HG03095 (cell line): ENCODE measurements around the gene HNRNPF.
A peak's percentile ranks its signal among the peaks of the same experiment; 100 is the strongest.

ENCODE experiments used
- ATAC-seq: cut with Tn5 transposase; IDR thresholded peaks from one replicate; pipeline ENCODE4 v1.9.1; 2021; ENCODE audit warnings: moderate library complexity; ENCODE audit not compliant: unreplicated experiment

The HNRNPF gene

GRCh38 chr10:43377424-43377883 is 31.5 kb downstream of the HNRNPF start:
- ATAC-seq, result no peak

DNA sequence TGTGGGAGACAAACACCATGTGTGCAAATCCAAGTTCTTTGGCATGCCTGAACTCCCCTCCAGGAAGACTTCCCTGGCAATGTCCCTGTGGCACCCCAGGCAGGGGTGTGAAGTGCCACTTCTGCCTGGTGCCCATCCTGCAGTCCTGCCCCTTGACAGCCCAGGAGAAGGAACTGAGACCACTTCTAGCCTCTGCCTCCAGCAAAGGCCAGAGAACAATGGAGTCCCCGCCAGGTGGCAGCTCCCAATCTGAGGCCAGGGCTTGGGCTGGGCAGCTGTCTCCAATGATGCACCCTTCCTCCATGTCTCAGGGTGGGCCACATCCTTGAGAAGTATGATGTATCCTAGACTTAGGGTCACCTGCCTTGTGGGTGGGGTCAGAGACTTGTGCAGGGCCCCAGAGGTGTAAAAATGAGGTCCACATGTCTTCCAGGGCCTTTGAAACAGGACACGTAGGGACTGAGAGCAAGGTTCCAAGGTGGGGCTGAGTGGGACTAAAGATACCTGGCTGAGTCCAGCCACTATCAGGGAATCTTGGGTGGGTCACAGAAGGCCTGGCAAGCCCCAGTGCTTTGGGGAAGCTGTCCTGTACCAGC is 32.1 kb downstream of the HNRNPF start:
- ATAC-seq, result no peak

DNA sequence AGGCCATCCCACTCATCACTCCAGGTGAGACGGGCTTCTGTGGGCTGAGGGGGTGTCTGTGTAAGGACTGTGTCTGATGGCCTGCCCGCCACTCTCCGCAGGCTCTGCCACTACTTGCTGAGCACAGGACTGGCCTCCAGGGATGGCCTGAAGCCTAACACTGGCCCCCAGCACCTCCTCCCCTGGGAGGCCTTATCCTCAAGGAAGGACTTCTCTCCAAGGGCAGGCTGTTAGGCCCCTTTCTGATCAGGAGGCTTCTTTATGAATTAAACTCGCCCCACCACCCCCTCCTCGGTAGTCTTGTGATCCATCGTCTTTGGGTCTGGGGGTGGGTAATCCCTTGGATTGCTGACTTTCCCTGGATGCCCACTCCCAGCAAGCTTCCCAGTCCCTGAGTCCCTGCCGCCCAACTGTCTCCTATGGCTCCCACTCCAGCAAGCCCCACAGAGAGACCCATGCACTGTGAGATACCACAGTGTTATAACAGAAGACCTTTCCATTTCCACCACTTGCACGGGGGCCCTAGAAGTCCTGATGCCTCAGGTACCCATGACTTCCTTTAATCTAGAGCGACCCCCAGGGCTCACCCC is 32.8 kb downstream of the HNRNPF start:
- no peak for ATAC-seq

- no peak for ATAC-seq
Measured at GRCh38 chr10:43375401-43376020, 33.5 kb downstream of the HNRNPF start.

GRCh38 chr10:43374194-43374593 is 34.8 kb downstream of the HNRNPF start:
- ATAC-seq, result no peak

GRCh38 chr10:43373461-43373860 is 35.5 kb downstream of the HNRNPF start:
- ATAC-seq, result no peak

DNA sequence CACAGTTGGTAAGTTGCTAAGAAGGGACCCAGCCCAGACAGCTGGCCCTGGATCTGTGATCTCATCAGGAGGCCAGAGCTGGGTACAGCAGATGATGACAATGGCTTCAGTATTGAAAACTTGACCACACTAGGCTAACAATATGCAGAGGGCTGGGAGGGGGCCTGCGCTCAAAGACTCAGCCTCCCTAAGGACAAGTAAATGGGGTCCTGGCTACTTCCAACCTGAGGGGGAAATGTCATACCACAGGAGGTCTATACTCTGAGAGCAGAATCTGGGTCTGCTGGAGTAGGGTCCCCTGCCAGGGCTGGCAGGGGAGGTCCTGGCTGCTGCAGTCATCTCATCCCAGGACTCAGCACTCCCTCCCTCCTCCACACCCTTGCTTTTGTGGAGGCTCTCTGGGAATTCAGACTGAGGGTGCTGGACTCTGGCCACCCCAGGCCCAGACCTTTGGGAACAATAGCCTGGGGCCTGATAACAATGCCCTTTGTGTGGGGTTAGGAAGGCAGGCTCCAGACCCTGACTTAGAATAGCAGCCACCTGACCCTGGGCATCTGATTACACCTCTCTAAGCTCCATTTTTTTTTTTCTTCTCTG is 36.1 kb downstream of the HNRNPF start:
- ATAC-seq, result no peak

- ATAC-seq, result no peak
Measured at GRCh38 chr10:43371418-43371817, 37.6 kb downstream of the HNRNPF start, which contains the start of gene FXYD4. Gene FXYD4 (plus strand): TSS chr10:43371636. CDS start chr10:43373747, 2,111 bp downstream.

DNA sequence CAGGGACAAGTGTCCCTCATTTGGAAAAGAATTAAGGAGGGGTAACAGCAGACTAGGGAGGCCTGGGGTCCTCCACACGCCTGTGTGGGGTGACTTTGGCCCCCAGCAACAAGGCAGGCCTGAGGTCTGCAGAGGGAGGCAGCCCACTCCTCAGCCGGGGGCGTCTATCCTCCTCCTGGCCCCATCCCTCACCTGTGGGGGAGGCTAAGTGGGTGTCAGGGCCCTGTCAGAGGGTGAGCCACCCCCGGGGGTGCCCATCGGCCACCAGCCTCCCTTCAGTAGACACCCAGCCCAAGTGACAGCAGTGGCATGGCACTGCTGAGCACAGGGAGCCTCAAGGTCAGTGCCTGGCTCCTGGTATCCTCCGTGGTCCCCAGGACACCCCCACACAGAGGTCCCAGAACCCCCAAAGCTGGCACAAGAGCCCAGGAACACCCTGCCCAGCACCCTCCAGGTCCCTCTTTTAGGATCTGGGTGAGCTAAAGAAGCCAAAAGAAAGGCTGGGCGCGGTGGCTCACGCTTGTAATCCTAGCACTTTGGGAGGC is 38.2 kb downstream of the HNRNPF start:
- ATAC-seq, result no peak

- no peak for ATAC-seq
Measured at GRCh38 chr10:43369921-43370320, 39.1 kb downstream of the HNRNPF start.

- ATAC-seq, result no peak
Measured at GRCh38 chr10:43365001-43365400, 44.0 kb downstream of the HNRNPF start.

DNA sequence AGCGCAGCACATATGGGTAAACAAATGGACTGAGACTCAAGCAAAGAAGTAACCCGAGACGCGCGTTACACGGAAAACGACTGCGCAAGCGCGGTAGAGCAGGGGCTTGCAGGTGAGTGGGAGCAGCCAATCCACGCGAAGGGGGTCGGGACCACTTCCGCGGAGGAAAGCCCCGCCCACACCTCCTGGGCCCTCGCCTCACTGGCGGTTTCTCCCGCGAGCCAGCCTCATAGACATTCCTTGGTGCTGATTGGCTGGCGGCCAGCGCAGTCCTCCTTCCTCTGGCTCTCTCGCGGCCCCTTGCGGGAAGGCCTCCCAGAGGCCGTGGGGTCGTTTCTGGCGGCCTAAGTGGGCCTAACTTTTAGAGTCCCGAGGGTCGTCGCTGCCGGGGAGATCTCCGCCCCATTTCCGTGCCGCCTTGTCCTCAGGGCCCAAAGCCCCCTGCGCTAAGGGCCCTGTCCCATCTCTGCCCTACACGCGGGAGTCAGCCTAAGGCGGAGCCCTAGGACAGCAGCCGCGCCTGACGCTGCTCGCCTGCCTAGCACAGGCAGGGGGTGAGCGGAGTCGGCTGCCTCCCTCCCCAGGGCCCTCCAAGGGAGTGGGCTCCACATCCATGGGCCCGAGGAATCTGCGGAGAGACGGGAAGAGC is 46.7 kb downstream of the HNRNPF start:
- peak; percentile 97 for ATAC-seq

DNA sequence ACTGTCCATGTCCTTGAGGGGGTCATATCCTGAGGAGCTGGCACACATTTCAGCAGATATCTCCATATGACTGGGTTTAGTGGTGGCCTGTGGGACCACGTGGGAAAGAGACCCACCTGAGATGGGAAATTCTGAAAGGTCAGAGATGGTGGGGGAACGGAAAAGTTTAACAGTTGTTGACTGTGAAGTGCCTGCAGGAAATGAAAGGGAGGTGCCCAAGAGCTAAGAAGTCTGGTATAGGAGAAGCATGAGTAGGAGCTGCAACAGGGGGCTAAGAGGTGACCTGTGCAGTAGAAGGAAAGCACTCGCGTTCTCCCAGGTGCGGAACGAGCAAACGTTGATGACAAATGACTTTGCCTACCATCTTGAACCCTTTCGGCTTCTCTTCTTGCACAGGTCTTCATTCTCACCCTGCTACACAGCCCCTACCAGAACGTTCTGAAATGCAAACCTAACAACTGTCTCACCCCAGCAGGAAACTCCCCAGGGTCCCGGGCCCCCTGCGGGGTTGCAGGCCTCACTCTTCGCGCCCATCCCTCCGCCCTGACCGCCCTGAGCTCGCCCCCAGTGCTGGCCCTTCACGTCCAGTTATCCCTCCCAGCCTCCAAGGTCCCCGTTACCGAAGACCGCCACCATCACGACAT is 47.3 kb downstream of the HNRNPF start:
- no peak for ATAC-seq

DNA sequence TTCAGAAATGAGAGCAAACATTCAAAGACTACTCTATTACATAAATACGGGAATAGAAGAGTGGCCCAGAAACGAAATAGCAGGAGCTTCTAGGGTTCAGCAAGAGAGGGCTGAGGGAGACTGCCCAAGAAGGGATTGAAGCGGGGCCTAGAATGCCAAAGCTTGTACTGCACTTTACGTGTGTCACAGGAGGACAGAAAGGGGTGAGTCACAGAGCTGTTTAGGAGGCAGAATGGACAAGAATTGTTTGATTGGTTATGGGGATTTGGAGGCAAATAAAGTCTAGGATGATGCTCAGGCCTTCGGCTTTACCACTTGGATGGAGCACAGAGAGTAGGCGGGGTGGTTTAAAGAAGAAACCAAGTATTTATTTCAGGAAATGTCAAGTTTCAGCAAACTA is 48.9 kb downstream of the HNRNPF start:
- no peak for ATAC-seq

DNA sequence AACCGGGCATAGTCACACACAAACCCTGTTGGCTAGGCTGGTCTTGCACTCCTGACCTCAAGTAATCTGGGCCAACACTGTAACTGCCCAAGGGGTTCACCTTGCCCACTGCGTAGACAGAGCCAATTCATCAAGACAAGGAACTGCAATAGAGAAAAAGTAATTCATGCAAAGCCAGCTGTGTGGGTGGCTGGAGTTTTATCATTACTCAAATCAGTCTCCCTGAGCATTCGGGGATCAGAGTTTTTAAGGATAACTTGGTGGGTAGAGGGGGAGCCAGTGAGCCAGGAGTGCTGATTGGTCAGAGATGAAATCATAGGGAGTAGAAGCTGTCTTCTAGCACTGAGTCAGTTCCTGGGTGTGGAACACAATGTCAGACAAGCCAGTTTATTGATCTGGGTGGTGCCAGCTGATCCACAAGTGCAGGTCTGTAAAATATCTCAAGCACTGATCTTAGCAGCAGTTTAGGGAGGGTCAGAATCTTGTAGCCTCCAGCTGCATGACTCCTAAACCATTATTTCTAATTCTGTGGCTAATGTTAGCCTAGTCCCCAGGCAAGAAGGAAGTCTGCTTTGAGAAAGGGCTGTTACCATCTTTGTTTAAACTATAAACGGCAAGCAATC is 53.1 kb downstream of the HNRNPF start:
- ATAC-seq, result no peak

DNA sequence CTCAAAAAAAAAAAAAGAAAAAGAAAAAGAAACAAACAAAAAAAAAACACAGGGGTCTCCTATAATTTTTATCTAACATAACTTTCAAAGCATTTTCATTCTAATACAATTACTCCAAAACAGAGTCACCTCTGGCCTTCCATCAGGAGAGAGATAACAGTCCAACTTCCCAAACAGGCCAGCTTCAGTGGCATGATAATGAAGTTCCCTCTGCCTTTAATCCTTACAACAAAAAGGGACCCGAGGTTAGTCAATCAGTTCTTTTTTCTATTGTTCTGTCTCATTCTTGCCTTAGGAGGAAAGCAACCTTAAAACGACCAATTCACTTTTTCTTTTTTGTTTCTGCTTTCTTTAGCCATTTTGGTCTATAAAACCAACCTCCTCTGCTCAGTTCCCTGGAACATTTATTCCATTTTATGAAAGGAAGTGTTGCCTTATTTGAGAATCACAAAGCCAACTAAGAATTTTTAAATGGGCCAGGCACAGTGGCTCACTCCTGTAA is 54.1 kb downstream of the HNRNPF start:
- ATAC-seq, result no peak

DNA sequence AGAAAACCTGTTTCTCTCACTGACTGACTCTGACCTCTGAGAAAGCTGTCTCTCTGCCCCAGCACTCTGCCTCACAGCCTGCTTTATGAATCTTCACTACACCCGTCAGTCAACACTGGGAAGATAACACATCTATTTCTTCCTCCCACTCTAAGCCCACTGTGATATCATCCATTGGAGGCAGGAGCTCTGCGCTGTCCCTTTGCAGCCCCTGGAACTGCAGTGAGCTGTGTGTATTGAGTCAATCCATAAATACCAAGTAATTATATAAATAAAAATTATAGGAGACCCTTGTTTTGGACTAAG is 54.7 kb downstream of the HNRNPF start:
- ATAC-seq, result no peak

GRCh38 chr10:43353495-43354329 is 55.3 kb downstream of the HNRNPF start:
- ATAC-seq, result no peak

DNA sequence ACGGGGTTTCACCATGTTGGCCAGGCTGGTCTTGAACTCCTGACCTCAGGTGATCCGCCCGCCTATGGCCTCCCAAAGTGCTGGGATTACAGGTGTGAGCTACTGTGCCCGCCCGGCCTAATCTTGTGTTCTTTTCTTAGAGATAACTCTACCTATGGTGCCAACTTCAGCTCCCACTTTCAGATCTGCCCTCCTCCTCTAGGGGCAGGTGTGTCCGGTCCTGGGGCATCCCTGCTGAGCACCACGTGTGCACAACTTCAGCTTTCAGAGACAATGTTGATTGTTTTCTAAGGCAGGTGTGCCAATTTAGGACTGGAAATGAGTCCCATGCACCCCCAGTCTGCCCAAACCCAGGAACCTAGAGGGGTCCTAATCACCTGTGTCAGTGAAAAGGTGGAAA is 56.0 kb downstream of the HNRNPF start:
- ATAC-seq, result no peak
